Retinal pigment epithelial cell (primary cell): ENCODE measurements around the gene DNAH10.

Experiments
- DNase-seq: peaks from one replicate; pipeline ENCODE4 v3.0.0-alpha.2; 2010; ENCODE audit warnings: low read depth
- H3K4me3 ChIP-seq: 2 replicates; pipeline ENCODE4 v1.5.1; 2011; ENCODE audit warnings: mild to moderate bottlenecking, low read length, control low read depth, moderate library complexity
- TF ChIP-seq, protein P1 (sequence below): conservative IDR thresholded peaks from 2 replicates; pipeline ENCODE4 v1.5.1; 2011; ENCODE audit warnings: low read depth, low read length, control low read depth, inconsistent platforms

The DNAH10 gene

DNA sequence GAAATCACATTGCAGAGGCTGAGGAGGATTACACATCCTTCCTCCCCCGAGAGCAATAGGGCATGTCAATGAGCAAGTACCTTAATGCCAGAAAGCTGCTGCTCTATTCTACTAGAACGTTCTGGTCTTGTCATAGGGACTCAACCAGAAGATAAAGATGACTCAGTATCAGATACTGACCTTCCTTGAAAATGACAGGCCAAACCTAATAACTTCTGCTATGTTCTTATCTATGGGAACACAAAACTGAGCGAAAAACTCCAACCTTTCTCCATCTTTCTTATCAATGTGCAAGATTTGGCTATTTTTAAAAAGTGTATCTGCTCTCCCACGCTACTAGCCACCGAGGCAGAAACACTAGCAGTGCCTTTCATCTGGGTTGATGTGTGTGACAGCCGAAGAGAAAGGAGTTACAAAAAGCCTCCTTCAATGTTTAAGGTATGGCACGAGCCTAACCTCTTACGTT is 205.1 kb downstream of the DNAH10 start:
- DNase-seq = no peak
- H3K4me3 ChIP-seq = no peak overlapping the region

DNA sequence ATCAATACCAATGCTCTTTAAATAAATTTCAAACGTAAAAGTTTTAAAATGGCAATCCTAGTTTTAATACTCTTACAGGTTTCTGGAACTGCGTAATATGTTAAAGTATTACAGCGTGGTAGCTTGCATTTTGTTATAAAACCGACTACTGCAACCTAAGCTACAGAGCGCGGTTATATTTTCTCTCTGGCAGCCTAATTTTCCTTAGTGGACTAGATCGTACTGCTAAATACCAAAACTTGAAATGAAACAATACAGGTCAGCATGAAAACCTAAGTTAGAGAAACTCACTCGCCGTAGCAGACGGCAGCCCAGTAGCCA is 209.3 kb downstream of the DNAH10 start:
- DNase-seq = no peak
- TF ChIP-seq, protein P1, sequence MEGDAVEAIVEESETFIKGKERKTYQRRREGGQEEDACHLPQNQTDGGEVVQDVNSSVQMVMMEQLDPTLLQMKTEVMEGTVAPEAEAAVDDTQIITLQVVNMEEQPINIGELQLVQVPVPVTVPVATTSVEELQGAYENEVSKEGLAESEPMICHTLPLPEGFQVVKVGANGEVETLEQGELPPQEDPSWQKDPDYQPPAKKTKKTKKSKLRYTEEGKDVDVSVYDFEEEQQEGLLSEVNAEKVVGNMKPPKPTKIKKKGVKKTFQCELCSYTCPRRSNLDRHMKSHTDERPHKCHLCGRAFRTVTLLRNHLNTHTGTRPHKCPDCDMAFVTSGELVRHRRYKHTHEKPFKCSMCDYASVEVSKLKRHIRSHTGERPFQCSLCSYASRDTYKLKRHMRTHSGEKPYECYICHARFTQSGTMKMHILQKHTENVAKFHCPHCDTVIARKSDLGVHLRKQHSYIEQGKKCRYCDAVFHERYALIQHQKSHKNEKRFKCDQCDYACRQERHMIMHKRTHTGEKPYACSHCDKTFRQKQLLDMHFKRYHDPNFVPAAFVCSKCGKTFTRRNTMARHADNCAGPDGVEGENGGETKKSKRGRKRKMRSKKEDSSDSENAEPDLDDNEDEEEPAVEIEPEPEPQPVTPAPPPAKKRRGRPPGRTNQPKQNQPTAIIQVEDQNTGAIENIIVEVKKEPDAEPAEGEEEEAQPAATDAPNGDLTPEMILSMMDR = no peak
- H3K4me3 ChIP-seq = peak overlapping the region; percentile 79

More for the DNA sequence above, 205.1 kb downstream of the DNAH10 start:
- TF ChIP-seq, protein P1 = no peak

DNA sequence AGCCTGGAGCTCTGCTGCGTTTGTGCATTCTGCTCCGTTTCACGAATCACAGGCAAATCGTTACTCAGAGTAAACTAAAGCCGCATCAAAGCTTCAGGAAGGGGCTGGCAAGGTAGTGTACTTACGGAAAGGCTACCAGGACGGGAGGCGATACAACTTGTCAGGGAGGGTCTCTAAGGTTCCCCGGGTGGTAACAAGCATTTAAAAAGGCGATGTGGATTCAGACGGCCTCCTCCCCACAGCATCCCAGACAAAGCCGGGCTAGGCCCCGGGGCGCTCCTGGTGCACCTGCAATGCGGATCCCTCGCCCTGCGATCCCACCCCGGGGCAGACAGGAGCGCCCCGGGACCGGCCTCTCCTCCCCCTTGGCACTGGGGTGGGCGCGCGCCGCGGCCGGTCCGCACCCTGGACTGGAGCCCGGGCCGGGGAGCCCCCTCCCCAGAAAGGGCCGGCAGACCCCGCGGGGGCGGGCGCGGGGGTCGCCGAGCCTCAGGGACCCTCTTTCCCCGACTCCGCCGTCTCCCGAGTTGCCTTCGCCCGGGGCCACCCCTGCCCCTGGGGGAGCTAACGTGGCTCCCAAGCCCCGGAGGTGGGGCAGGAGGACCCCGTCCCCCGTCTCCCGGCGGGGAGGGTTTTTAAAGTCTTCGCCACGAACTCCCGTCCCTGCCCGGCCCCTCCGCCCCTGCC is 209.8 kb downstream of the DNAH10 start:
- no peak for DNase-seq
- peak overlapping the region; percentile 79 for H3K4me3 ChIP-seq
- TF ChIP-seq, protein P1 = no peak

DNA sequence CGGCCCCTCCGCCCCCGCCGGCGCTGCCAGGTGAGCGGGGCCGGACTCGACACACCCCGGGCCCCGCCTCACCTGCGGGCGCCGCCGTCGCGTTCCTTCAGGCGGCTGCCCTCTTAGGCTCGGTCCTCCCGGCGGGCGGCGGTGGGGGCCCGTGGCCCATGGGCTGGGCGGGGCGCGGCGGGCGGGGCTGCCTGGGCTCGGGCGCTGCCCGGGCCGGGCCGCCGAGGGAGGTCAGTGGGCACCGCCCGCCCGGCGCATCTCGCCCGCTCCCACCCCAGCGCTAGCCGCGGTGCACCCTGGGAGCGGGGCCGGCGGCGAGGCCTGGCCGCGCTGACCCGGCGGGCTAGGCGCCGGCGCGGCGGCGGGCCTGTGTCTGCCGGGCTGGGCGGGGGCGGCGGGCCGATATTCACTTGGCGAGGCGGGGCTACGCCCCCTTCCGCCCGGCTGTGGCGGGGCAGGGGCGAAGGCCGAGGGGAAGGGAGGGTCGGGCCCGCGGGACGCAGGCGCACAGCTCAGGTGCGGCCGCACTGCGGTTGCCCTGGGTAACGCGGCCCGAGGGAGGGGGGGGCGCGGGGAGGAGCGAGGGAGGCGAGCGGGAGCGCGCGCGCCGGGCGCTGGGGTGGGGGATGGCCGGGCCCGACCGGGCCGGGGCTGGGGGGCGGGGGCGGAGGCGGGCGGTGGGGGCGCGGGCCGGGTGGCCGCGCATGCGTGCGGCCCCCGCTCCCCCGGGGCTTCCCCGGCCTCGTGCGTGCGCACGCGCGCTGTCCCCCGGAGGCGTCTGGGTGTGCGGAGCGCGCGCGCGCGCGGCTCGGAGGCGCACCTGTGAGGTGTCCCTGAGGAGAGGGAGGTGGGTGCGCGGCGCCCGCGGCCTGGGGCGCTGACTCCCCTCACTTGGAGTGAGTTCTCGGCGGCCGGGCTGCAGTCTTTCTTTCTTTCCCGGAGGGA is 210.6 kb downstream of the DNAH10 start, which contains the start of the genes CCDC92 and ZNF664:
CCDC92 (minus strand) TSS at position 375 of the 945 bp plus-strand sequence. CDS start 28,526 bp downstream, outside the sequence.
ZNF664 (plus strand) TSS at position 759 of the 945 bp plus-strand sequence. CDS start 38,930 bp downstream, outside the sequence.
- TF ChIP-seq, protein P1 = no peak
- peak; percentile 62 for DNase-seq
- H3K4me3 ChIP-seq = peak within 1 kb of the TSS; percentile 80

GRCh38 chr12:123973552-123974341 is 211.6 kb downstream of the DNAH10 start:
- DNase-seq = no peak
- TF ChIP-seq, protein P1 = no peak

DNA sequence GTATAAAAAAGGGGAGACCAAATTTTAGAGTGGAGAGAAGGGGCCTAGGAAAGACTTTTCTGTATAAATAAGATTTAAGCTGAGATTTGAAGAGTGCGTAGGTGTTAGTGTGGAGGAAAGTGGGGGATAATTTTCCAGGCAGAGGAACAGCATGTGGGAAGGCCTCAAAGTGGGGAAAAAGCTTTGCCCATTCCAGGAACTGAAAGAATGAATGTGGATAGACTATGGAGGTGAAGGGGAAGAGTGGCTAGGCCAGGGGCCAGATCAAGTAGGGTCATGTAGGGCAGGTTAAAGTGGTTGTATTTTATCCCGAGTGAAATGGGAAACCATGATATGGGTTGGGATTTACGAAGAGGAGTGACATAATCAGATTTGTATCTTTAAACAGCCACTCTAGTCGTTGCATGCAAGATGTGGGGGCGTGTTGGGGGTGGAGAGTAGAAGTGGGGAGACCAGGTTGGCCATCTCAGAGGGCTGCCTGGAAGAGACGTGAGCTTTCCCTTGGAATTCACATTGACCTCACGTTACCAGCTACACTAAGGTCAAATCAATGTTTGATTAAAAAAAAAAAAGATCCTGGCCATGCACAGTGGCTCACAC is 214.2 kb downstream of the DNAH10 start:
- H3K4me3 ChIP-seq = no peak overlapping the region
- no peak for DNase-seq
- TF ChIP-seq, protein P1 = no peak

More at GRCh38 chr12:123973552-123974341, 211.6 kb downstream of the DNAH10 start:
- peak overlapping the region; percentile 80 for H3K4me3 ChIP-seq
